Measurements from ENCODE around the gene DNAAF5. TPM values are rescaled to one million over a fixed set of nuclear protein-coding genes. Genes with fewer than 3 reads are reported as not detected.
A peak's percentile ranks its signal among the peaks of the same experiment; 100 is the strongest.

The DNAAF5 gene
- total RNA-seq, 2 donors from 2014 or later, result 17.9 to 46.5 TPM

- no peaks in the 10 kb centered on the region for H3K4me1 ChIP-seq
- TF ChIP-seq CTCF (IDR thresholded peaks at IDR 0.05) (no peak), POLR2A (IDR thresholded peaks at IDR 0.05) (no peak)
- intact Hi-C loops (cut with DNase I), result loop anchor here (5.0 kb wide), 1 partner anchor 88 kb away; no protein-coding TSS in a partner anchor
- H3K27ac ChIP-seq, result no peak overlapping the region
- no peaks in the 10 kb centered on the region for H3K27me3 ChIP-seq
- 88 to 91% methylated on average over 22 to 30 of the region's 36 CpGs for WGBS, 2 donors
- H3K9me3 ChIP-seq, result no peaks in the 10 kb centered on the region
- no peak overlapping the region for H3K4me3 ChIP-seq
- DNase-seq (no peak), ATAC-seq (no peak)
- H3K36me3 ChIP-seq (replicated peaks in 1 of 2; ENCODE audit: insufficient read depth in 1 of 2, low read depth in 2 of 2), result peaks cover 0 to 9% of the 10 kb centered on the region in 2 donors
Observed at GRCh38 chr7:783556-784490, 57.3 kb downstream of the DNAAF5 start.

GRCh38 chr7:784971-785370 lies 58.5 kb downstream of the DNAAF5 start:
- no peak for TF ChIP-seq CTCF (IDR thresholded peaks at IDR 0.05)
- no peak for TF ChIP-seq POLR2A (IDR thresholded peaks at IDR 0.05)
- intact Hi-C loops (cut with DNase I), result loop anchor here (5.0 kb wide), 1 partner anchor 87 kb away; no protein-coding TSS in a partner anchor
- Histone ChIP-seq H3K9me3 (no peaks in the 10 kb centered on the region), H3K4me1 (no peaks in the 10 kb centered on the region), H3K4me3 (no peak overlapping the region), H3K27ac (no peak overlapping the region), H3K27me3 (no peaks in the 10 kb centered on the region), H3K36me3 (replicated peaks in 1 of 2; ENCODE audit: insufficient read depth in 1 of 2, low read depth in 2 of 2) (peaks cover 0 to 9% of the 10 kb centered on the region in 2 donors)
- 95 to 96% methylated on average over 21 of the region's 21 CpGs for WGBS, 2 donors
- no peak for DNase-seq
- no peak for ATAC-seq

DNA sequence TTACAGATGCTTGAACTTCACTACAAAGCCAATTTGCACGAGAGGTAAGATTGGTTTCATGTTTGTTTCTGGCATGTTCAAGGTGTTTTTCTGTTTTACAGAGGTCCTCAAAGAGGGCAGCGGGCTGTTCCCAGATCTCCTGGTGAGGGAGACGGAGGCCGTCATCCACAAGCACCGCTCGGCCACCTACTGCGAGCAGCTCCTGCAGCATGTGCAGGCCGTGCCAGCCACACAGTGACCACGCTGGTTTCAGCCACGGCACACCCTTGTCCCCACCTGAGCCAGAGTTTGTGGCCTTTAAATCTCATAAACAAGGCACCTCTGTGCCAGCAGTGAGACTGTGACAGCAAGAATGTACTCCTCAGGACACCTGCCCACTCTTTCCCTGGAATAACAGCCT lies 58.9 kb downstream of the DNAAF5 start:
- H3K36me3 ChIP-seq (replicated peaks in 1 of 2; ENCODE audit: insufficient read depth in 1 of 2, low read depth in 2 of 2), result peaks cover 0 to 9% of the 10 kb centered on the region in 2 donors
- DNase-seq (no peak), ATAC-seq (no peak)
- H3K4me1 ChIP-seq, result no peaks in the 10 kb centered on the region
- H3K27me3 ChIP-seq, result no peaks in the 10 kb centered on the region
- TF ChIP-seq POLR2A (IDR thresholded peaks at IDR 0.05) (no peak), CTCF (IDR thresholded peaks at IDR 0.05) (no peak)
- no peak overlapping the region for H3K4me3 ChIP-seq
- WGBS, 2 donors, result 96 to 98% methylated on average over 10 of the region's 10 CpGs
- intact Hi-C loops (cut with DNase I), result no loop called here
- H3K27ac ChIP-seq, result no peak overlapping the region
- H3K9me3 ChIP-seq, result no peaks in the 10 kb centered on the region

DNA sequence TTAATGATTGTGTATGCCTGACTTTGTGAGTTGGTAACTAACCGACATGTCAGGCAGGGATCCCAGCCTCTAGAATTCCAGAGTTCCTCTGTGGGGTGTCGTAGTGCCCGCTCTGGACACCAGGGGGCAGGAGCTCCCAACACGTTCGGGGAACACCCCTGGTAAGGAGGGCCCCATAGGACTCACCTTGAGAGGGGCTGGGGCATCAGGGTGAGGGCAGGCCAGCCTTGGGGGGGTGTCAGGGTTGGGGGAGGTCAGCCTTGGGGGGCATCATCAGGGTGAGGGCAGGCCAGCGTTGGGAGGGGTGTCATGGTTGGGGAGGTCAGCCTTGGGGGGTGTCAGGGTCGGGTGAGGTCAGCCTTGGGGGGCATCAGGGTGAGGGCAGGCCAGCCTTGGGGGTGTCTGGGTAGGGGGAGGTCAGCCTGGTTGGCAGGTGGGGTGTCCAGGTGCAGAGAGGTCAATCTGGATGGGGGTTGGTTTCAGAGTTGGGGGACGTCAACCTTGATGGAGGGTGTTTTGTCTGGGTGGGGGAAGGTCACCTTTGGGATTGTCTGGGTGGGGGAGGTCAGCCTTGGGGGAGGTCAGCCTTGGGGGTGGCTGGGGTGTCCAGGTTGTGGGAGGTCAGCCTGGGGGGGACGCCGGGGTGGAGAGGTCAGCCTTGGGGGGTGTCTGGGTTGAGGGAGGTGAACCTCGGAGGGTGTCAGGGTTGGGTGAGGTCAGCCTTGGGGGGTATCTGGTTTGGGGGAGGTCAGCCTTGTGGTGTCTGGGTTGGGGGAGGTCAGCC lies 60.2 kb downstream of the DNAAF5 start:
- intact Hi-C loops (cut with DNase I), result no loop called here
- Histone ChIP-seq H3K4me1 (no peaks in the 10 kb centered on the region), H3K27ac (no peak overlapping the region), H3K27me3 (no peaks in the 10 kb centered on the region), H3K36me3 (replicated peaks in 1 of 2; ENCODE audit: insufficient read depth in 1 of 2, low read depth in 2 of 2) (peaks cover 0 to 9% of the 10 kb centered on the region in 2 donors), H3K9me3 (no peaks in the 10 kb centered on the region), H3K4me3 (no peak overlapping the region)
- ATAC-seq (peak; percentile 83), DNase-seq (peak; percentile 69 to 78 (median 76))
- TF ChIP-seq CTCF (IDR thresholded peaks at IDR 0.05), result peak; percentile 69 to 91 (median 78)
- no peak for TF ChIP-seq POLR2A (IDR thresholded peaks at IDR 0.05)
- WGBS, 2 donors, result 34 to 42% methylated on average over 8 to 9 of the region's 11 CpGs

Measured in body of pancreas (tissue), 4 donors.